Neural cell (in vitro differentiated cells): Measurements from ENCODE around the gene CATSPERE. TPM values are rescaled to one million over a fixed set of nuclear protein-coding genes. Genes with fewer than 3 reads are reported as not detected.

Experiments
- H2AFZ ChIP-seq: fragments of 200-600, 300-800 bp; sonication (generic), shearing (Covaris generic); 2 replicates; pipeline ENCODE4 v1.6.0; 2014; ENCODE audit warnings: low read depth, mild to moderate bottlenecking, antibody characterized with exemption, low read length, moderate library complexity
- H3F3A ChIP-seq: fragments of 200-600 bp; shearing (Covaris generic); 2 replicates; pipeline ENCODE4 v1.6.1; 2016; ENCODE audit warnings: mild to moderate bottlenecking, moderate library complexity, mixed read lengths, antibody characterized with exemption, low read length; ENCODE audit not compliant: insufficient read depth, poor library complexity, severe bottlenecking
- H3K27ac ChIP-seq: fragments of 200-600, 300-800 bp; sonication (generic), shearing (Covaris generic); 2 replicates; pipeline ENCODE4 v1.5.1; 2014; ENCODE audit warnings: mild to moderate bottlenecking, low read length, moderate library complexity
- H3K27me3 ChIP-seq: fragments of 300-800, 200-600 bp; sonication (generic), shearing (Covaris generic); 2 replicates; pipeline ENCODE4 v1.6.0; 2014; ENCODE audit warnings: mild to moderate bottlenecking, low read depth, low read length, moderate library complexity; ENCODE audit not compliant: insufficient read depth
- H3K36me3 ChIP-seq: fragments of 300-800, 200-600 bp; sonication (generic), shearing (Covaris generic); 2 replicates; pipeline ENCODE4 v1.5.1; 2014; ENCODE audit warnings: mild to moderate bottlenecking, antibody characterized with exemption, low read length, moderate library complexity; ENCODE audit not compliant: insufficient read depth
- H3K4me2 ChIP-seq: fragments of 300-800, 200-600 bp; sonication (generic), shearing (Covaris generic); 2 replicates; pipeline ENCODE4 v1.6.0; 2014; ENCODE audit warnings: mild to moderate bottlenecking, low read length
- H3K4me3 ChIP-seq: fragments of 300-800, 200-600 bp; sonication (generic), shearing (Covaris generic); 2 replicates; pipeline ENCODE4 v1.5.1; 2014; ENCODE audit warnings: mild to moderate bottlenecking, low read length, moderate library complexity
- H3K79me2 ChIP-seq: fragments of 200-600 bp; shearing (Covaris generic); replicated peaks from 2 replicates; pipeline ENCODE4 v1.6.0; 2014; ENCODE audit warnings: mild to moderate bottlenecking, low read length, moderate library complexity; ENCODE audit not compliant: insufficient read depth
- H3K9ac ChIP-seq: fragments of 300-800, 200-600 bp; sonication (generic), shearing (Covaris generic); 2 replicates; pipeline ENCODE4 v1.6.1; 2016; ENCODE audit warnings: mild to moderate bottlenecking, low read length, mixed read lengths
- H3K9me2 ChIP-seq: fragments of 200-600 bp; shearing (Covaris generic); 2 replicates; pipeline ENCODE4 v1.6.1; 2016; ENCODE audit warnings: mild to moderate bottlenecking, low read length, mixed read lengths; ENCODE audit not compliant: insufficient read depth
- H3K9me3 ChIP-seq: fragments of 200-600, 300-800 bp; sonication (generic), shearing (Covaris generic); 2 replicates; pipeline ENCODE4 v1.6.1; 2016; ENCODE audit warnings: mild to moderate bottlenecking, mixed run types, low read length, moderate library complexity, mixed read lengths
- H4K20me1 ChIP-seq: fragments of 200-600 bp; shearing (Covaris generic); 2 replicates; pipeline ENCODE4 v1.6.1; 2016; ENCODE audit warnings: mild to moderate bottlenecking, mixed run types; ENCODE audit not compliant: insufficient read depth
- CTCF ChIP-seq: fragments of 450-650 bp; IDR thresholded peaks from 2 replicates; pipeline ENCODE4 v1.5.1; 2014; ENCODE audit warnings: antibody characterized with exemption, mild to moderate bottlenecking, moderate library complexity; ENCODE audit not compliant: poor library complexity, severe bottlenecking
- EP300 ChIP-seq: fragments of 450-650 bp; conservative IDR thresholded peaks from 2 replicates; pipeline ENCODE4 v1.6.1; 2014; ENCODE audit warnings: antibody characterized with exemption, mild to moderate bottlenecking, moderate library complexity; ENCODE audit not compliant: poor library complexity, severe bottlenecking
- EZH2 ChIP-seq: fragments of 200-600, 300-800 bp; shearing (Covaris generic), sonication (generic); IDR thresholded peaks from 2 replicates; pipeline ENCODE4 v1.6.1; 2014; ENCODE audit warnings: antibody characterized with exemption, low read length, borderline replicate concordance, mild to moderate bottlenecking; ENCODE audit not compliant: insufficient read depth, poor library complexity, severe bottlenecking
- MXI1 ChIP-seq: fragments of 450-650 bp; conservative IDR thresholded peaks from 2 replicates; pipeline ENCODE4 v1.6.1; 2014; ENCODE audit warnings: antibody characterized with exemption, mild to moderate bottlenecking; ENCODE audit not compliant: poor library complexity, severe bottlenecking
- POLR2AphosphoS5 ChIP-seq: IDR thresholded peaks from 2 replicates; pipeline ENCODE4 v1.6.1; 2012
- RAD21 ChIP-seq: fragments of 450-650 bp; conservative IDR thresholded peaks from 2 replicates; pipeline ENCODE4 v1.6.1; 2014; ENCODE audit warnings: antibody characterized with exemption, mild to moderate bottlenecking, moderate library complexity
- SMC3 ChIP-seq: fragments of 450-650 bp; conservative IDR thresholded peaks from 2 replicates; pipeline ENCODE4 v1.6.1; 2014; ENCODE audit warnings: antibody characterized with exemption, mild to moderate bottlenecking, moderate library complexity; ENCODE audit not compliant: poor library complexity
- TAF1 ChIP-seq: IDR thresholded peaks from 2 replicates; pipeline ENCODE4 v1.6.1; 2012; ENCODE audit warnings: low read depth
- polyA plus RNA-seq: library from polyadenylated mRNA; depleted of rRNA; stranded (reverse); fragments of >200 nt; gene quantifications from 2 replicates; pipeline ENCODE4 v1.2.3, GENCODE V29; 2014
- TF ChIP-seq, protein P1 (sequence below): IDR thresholded peaks from 2 replicates; pipeline ENCODE4 v1.6.1; 2012; ENCODE audit warnings: borderline replicate concordance

Gene CATSPERE
- polyA plus RNA-seq, 1 donor from 2014 or later, result 5.6 TPM

- Histone ChIP-seq H4K20me1 (no peaks in the 10 kb centered on the region), H3F3A (no peaks in the 10 kb centered on the region), H3K9ac (no peak overlapping the region), H3K9me2 (no peaks in the 10 kb centered on the region), H3K27ac (no peak overlapping the region), H3K79me2 (no peaks in the 10 kb centered on the region), H3K27me3 (no peaks in the 10 kb centered on the region), H3K36me3 (no peaks in the 10 kb centered on the region), H2AFZ (no peak overlapping the region), H3K4me2 (no peak overlapping the region), H3K4me3 (no peak overlapping the region), H3K9me3 (no peaks in the 10 kb centered on the region)
- TF ChIP-seq TAF1 (no peak), MXI1 (no peak), CTCF (no peak), EZH2 (no peak), SMC3 (no peak), EP300 (no peak), RAD21 (no peak), POLR2AphosphoS5 (no peak)
- TF ChIP-seq, protein P1, sequence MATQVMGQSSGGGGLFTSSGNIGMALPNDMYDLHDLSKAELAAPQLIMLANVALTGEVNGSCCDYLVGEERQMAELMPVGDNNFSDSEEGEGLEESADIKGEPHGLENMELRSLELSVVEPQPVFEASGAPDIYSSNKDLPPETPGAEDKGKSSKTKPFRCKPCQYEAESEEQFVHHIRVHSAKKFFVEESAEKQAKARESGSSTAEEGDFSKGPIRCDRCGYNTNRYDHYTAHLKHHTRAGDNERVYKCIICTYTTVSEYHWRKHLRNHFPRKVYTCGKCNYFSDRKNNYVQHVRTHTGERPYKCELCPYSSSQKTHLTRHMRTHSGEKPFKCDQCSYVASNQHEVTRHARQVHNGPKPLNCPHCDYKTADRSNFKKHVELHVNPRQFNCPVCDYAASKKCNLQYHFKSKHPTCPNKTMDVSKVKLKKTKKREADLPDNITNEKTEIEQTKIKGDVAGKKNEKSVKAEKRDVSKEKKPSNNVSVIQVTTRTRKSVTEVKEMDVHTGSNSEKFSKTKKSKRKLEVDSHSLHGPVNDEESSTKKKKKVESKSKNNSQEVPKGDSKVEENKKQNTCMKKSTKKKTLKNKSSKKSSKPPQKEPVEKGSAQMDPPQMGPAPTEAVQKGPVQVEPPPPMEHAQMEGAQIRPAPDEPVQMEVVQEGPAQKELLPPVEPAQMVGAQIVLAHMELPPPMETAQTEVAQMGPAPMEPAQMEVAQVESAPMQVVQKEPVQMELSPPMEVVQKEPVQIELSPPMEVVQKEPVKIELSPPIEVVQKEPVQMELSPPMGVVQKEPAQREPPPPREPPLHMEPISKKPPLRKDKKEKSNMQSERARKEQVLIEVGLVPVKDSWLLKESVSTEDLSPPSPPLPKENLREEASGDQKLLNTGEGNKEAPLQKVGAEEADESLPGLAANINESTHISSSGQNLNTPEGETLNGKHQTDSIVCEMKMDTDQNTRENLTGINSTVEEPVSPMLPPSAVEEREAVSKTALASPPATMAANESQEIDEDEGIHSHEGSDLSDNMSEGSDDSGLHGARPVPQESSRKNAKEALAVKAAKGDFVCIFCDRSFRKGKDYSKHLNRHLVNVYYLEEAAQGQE, result no peak
Observed at GRCh38 chr1:244536316-244536715, 75.2 kb downstream of the CATSPERE start.

DNA sequence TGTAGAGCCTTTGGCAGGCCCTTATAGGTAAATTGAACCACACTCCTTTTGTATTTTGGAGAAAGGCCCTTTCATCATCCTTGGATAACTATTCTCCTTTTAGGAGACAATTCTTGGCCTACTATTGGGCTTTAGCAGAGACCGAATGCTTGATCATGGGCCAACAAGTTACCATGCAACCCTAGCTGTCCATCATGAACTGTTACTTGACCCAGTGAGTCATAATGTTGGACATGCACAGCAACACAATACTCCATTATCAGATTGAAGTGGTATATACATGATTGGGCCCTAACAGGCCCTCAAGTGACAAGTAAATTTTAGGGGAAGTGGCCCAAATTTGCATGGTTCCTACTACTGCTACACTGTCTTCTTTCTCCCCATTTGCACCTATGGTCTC, 84.4 kb downstream of the CATSPERE start:
- H3K4me2 ChIP-seq, result no peak overlapping the region
- H3K36me3 ChIP-seq, result no peaks in the 10 kb centered on the region
- H2AFZ ChIP-seq, result no peak overlapping the region
- no peaks in the 10 kb centered on the region for H4K20me1 ChIP-seq
- H3K9ac ChIP-seq, result no peak overlapping the region
- H3F3A ChIP-seq, result no peaks in the 10 kb centered on the region
- H3K9me2 ChIP-seq, result no peaks in the 10 kb centered on the region
- TF ChIP-seq POLR2AphosphoS5 (no peak), TAF1 (no peak), SMC3 (no peak), EZH2 (no peak), CTCF (no peak), RAD21 (no peak), MXI1 (no peak), EP300 (no peak)
- TF ChIP-seq, protein P1, result no peak
- H3K27me3 ChIP-seq, result no peaks in the 10 kb centered on the region
- no peak overlapping the region for H3K27ac ChIP-seq
- H3K79me2 ChIP-seq, result no peaks in the 10 kb centered on the region
- no peak overlapping the region for H3K4me3 ChIP-seq
- H3K9me3 ChIP-seq, result peaks cover 6% of the 10 kb centered on the region
